ENCODE measurements around the gene RFX3.
"Not testable (repeated sequence)": the region's sequence is repeated elsewhere in the genome, so short reads cannot be mapped to it uniquely, and the experiment has no call there.

Gene RFX3

GRCh38 chr9:3346549-3346948 is 179.3 kb downstream of the RFX3 start:
- no peak for DNase-seq (ENCODE audit: low spot score)

- DNase-seq (ENCODE audit: low spot score) = no peak
Observed at GRCh38 chr9:3343671-3344070, 182.1 kb downstream of the RFX3 start.

DNA sequence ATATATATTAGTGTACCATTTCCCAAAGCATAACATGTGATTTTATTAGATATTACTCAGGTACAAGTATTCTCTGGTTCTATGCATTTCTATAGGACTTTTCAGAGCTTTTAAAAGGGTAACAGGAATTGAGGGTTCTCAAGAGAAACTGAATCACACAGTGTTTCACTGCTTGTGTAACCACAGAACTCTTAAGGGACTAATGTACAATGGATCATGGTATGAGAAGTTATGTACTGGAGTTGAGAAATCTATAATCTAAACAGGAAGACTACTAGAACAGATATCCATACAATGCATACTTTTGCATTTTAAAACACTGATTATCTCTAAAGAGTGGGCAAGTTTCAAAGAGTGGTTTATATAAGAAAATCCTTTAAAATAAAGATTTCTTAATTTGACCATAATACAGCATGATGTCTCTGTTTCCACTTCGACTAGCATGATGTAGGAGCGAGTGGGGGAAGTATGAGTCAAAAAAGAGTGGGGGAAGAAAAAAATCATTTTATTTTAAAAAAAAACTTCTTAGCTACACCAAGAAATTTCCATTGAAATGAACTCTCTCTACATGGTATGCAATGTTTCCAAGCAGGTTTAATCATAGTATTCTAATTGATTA is 183.5 kb downstream of the RFX3 start:
- no peak for DNase-seq (ENCODE audit: low spot score)

GRCh38 chr9:3337515-3338225 is 188.1 kb downstream of the RFX3 start:
- no peak for DNase-seq (ENCODE audit: low spot score)

DNA sequence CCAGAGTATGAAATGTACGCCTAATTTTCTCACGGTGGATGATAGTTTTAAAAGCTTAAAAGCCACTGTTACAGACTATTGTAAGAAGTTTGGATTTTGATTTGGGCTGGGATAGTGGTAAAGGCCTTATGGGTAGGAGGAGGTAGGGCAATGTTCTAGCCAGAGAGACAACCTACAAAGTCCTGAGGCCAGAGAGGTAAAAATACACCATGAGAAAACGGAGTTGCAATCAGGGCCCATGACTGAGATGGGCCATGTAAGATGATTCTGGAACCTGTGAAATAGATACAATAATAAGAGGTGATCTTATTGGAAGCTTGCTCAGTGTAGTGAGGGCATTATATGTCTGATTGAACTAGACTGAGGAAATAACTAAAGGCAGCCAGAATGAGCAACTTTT is 188.8 kb downstream of the RFX3 start:
- DNase-seq (ENCODE audit: low spot score) = no peak

DNA sequence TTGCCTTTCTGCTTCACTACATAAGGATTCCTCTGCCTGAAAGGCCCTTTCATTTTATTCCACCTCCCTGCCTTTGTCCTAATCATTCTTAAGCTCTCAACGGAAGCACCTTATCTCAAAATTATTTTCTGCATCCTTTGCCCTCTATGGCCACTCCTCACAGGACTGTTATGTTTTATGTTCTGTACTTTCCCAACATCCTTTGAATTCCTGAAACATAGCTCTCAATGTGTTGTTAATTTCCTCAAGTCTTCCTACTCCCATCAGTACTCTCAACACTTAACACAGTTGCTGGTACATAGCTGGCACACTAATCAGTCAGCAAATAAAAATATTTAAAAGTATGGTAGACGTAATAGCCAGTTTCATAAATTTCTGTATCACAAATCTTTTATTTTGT is 193.0 kb downstream of the RFX3 start:
- no peak for DNase-seq (ENCODE audit: low spot score)

GRCh38 chr9:3331801-3332200 is 194.0 kb downstream of the RFX3 start:
- DNase-seq (ENCODE audit: low spot score) = no peak

DNA sequence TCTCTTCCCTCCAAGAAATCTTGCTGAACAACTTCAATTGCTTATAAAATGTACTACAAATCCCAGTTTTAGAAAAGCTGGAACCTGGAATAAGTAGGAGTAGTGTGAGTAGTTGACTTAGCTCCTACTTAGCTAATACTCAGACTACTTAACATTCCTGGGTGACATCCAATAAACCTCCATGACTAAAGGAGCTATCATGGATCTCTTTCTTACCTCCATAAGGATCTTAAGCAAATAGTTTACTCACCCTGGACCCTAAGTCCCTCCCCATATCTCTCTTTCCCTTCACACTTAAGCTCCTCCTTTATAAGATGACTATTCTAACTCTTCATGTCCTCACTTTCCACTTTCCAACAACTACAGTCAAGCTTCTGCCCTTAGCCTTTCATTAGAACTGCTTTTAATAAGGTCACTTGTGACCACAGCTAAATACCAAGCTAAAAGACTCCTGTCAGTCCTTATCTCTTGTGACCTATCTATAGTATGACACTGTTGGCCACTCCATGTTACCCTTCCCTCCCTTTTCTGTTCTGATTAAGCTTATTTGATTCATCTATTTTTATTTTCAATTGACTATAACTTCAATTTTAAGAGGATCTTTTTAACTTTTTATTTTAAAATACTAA is 194.9 kb downstream of the RFX3 start:
- DNase-seq (ENCODE audit: low spot score) = no peak

GRCh38 chr9:3329361-3329760 is 196.4 kb downstream of the RFX3 start:
- no peak for DNase-seq (ENCODE audit: low spot score)

GRCh38 chr9:3323714-3324113 is 202.1 kb downstream of the RFX3 start:
- DNase-seq (ENCODE audit: low spot score) = no peak

DNA sequence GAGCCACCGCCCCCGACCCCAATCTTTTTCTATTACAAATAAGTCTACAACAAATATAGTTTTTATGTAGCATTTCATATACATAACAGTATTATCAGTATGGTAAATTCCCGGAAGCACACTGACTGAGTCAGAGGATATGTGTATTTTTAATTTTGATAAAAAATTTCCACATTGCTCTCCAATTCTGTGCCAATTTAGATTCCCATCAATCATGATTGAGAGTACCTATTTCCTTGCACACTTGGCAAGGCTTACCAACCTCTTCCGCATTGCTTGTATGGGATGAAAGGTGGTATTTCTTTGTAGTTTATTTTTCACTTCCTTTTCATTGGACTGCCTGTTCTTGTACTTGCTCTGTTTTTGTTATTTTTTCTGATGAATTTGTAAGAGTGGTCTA is 204.6 kb downstream of the RFX3 start:
- DNase-seq (ENCODE audit: low spot score) = no peak

GRCh38 chr9:3312595-3312994 is 213.2 kb downstream of the RFX3 start:
- DNase-seq (ENCODE audit: low spot score) = not testable (repeated sequence)

GRCh38 chr9:3308609-3309008 is 217.2 kb downstream of the RFX3 start:
- DNase-seq (ENCODE audit: low spot score) = no peak

DNA sequence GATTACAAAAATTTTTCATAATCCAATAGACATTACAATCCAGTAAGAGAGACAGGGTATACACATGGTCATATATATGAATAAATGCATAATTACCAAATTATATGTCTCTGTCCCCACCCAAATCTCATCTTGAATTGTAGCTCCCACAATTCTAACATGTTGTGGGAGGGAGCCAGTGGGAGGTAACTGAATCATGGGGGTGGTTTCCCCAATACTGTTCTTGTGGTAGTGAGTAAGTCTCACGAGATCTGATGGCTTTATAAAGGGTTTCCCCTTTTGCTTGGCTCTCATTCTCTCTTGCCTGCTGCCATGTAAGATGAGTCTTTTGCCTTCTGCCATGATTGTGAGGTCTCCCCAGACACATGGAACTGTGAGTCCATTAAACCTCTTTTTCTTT is 221.4 kb downstream of the RFX3 start:
- not testable (repeated sequence) for DNase-seq (ENCODE audit: low spot score)

- DNase-seq (ENCODE audit: low spot score) = no peak
Observed at GRCh38 chr9:3299872-3300271, 225.9 kb downstream of the RFX3 start.

DNA sequence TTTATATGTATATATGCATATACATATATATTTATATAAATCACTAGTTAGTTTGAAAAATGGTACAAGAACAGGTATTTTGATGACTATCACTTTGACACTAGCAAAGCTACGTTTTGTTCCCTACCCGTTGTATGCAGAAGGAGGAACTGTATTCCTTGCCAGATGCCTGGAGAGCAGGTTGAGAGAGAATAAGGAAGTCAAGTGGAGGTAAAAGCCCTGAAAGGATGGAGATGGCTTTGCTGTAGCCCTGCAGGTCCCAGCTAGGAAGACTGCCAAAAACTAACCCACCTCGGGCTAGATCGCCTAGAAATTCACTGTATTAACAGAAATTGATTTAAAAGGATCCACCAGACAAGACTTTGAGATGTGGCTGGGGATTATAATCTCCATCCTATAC is 229.3 kb downstream of the RFX3 start:
- DNase-seq (ENCODE audit: low spot score) = no peak

GRCh38 chr9:3292311-3292710 is 233.5 kb downstream of the RFX3 start:
- no peak for DNase-seq (ENCODE audit: low spot score)

DNA sequence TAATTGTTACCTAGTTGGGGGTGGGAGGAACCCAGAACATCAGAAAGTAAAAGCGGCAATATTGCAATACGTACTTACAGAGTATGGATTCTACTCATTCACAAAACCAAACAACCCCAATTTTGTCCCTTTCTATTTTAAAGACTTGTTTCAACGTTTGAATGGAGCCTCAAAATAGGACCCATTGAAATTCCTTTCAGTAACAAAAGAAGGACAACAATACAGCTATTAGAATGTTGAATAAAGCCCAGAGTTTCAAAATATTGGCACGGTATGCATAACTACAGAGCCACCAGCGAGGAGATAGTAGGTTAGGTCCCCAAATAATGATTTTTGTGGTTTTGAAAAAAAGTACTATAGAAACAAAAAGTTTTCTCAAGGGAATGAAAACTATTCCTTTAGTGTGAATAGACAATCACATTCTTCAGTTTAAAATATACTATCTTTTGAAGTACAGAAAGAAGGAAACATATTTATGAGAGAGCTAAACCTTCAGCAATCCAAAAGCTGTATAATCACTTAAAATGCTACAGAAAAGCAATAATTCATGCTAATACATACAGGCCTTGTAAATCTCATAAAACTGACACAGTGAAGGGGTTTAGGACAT is 235.5 kb downstream of the RFX3 start:
- no peak for DNase-seq (ENCODE audit: low spot score)

DNA sequence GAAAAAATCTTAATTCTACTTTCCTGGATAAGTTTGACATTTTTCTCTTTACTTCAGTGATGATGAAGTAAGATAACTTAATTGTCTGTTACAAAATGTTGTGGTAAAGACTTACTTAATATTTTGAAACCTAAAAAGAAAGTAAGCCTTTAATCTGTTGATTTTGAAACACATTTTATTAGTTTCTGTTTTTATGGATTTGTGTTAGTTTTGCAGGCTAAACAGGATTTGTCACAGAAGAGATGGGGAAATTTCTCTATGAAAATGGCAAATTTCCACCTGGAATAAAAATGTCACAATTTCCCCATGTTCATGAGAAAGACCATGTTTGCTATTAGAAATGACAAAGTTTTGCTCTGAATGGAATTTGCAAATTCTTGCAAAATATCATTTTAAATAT is 237.1 kb downstream of the RFX3 start:
- no peak for DNase-seq (ENCODE audit: low spot score)

DNA sequence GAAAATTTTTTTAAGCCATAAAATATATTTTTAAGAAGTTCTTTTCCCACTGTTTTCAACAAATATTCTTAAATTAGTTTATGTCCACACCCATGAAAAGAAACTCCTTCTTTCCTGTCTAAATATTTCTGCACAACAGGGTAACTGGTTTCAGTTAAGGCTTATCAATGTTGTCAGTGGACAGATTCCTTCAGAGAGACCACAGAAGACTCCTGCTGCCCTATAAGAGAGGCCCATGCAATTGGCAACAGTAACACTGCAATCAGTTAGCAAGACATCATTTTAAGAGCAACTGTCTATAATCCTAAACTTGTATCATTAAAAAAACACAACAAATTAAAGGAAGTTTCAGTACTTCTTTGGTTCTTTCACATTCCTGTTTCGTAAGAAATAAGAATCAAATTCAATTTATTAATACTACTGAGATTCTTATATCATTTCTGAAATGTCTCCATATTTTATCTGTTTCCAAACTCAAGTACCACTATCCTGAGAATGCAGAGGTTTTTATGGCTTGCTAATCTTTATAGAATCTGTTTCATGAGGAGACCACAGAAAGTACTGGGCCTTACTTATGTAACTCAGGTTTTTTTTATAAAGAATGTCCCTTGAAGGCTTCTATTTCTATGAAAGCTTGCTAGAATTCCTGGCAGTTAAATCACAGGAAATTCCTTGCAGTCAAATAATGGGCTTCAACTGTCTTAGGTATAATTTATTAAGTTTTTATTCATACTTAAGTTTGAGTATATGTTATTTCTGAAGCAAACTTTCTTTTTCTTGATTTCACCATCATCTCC is 240.2 kb downstream of the RFX3 start:
- DNase-seq (ENCODE audit: low spot score) = no peak

DNA sequence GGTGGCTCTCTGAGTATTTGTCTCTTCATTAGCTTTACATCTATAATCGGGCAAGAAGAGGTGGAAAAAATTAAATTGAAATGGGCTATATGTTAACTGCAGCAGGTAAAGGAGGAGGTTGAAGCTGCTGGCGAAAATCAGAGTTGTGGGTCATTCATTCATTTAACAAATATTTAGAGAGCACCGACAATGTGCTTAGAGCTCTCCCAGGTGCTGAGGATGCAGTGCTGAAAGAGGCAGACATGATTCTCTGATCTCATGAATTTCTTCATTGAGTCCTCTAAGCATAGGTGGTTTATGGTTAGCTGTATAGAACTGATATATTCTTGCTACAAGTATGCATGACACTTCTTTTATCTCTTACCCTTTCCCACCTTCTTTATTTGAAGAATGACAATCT is 243.4 kb downstream of the RFX3 start:
- DNase-seq (ENCODE audit: low spot score) = no peak

GRCh38 chr9:3281399-3281798 is 244.4 kb downstream of the RFX3 start:
- no peak for DNase-seq (ENCODE audit: low spot score)

All from LoVo (cell line).